NT2/D1 (cell line): ENCODE results near the gene PLEKHH2.

ENCODE experiments used
- YY1 ChIP-seq: IDR thresholded peaks from 2 replicates; pipeline ENCODE4 v1.6.1; 2011; ENCODE audit not compliant: insufficient read length, insufficient read depth
- ZNF274 ChIP-seq: IDR thresholded peaks from 2 replicates; pipeline ENCODE4 v1.6.1; 2011; ENCODE audit warnings: mild to moderate bottlenecking, low read depth, low read length

DNA sequence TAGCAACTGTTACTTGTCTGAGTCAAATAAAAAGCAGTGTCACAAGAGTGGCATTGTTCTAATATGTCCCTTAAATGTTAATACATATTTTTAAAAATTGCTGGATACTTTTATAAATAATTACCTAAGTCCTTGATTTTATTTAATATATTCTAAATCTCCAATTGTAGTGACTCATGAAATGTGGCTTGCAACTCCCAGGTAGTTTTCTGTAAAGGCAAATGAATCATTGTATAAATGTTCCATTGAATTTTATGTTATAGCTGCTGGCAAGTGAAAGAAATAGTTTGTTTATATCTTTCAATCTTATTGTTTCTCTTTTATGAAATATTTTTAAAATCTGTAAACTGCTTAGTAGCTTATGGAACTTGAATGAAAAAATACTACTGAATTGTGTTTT is 71.8 kb downstream of the PLEKHH2 start:
- TF ChIP-seq YY1 (no peak), ZNF274 (no peak)
